Measurements from ENCODE around the gene FBXW2.

Gene FBXW2

DNA sequence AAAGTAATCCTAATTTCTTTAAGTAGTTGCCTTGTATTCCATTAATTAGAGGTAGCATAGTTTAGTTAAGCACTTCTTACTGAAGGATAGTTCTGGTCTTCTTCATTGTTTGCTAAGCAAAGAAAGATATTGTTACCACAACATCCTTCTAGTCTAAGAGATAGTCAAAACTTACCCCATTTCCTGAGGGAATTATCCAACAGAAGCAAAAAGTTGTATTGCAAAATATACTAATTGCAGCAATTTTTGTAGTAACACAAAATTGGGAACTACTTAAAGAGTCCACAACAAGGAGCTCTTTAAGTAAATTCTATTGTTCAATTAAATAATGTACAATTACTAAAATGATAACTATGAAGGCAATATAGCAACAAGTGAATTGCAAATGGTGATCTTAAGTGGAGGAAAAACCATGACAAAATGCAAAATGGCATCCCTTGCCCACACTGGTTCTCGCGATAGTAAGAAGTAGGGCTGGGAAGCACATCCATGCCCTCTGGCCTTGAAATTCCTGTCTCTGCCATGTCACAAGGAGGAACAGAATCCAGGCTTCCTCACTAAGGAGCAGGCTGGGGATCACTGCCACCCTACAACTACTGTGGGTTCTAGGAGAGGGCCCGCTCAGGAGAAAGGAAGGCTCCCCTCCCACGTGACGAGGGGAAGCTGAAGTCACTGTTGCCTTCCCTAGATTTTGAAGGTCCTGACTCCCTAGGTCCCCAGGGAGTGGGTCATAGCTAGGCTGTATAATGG is 55.6 kb downstream of the FBXW2 start:
- DNase-seq (ENCODE audit: low spot score) = no peak
- TF ChIP-seq, protein P1, sequence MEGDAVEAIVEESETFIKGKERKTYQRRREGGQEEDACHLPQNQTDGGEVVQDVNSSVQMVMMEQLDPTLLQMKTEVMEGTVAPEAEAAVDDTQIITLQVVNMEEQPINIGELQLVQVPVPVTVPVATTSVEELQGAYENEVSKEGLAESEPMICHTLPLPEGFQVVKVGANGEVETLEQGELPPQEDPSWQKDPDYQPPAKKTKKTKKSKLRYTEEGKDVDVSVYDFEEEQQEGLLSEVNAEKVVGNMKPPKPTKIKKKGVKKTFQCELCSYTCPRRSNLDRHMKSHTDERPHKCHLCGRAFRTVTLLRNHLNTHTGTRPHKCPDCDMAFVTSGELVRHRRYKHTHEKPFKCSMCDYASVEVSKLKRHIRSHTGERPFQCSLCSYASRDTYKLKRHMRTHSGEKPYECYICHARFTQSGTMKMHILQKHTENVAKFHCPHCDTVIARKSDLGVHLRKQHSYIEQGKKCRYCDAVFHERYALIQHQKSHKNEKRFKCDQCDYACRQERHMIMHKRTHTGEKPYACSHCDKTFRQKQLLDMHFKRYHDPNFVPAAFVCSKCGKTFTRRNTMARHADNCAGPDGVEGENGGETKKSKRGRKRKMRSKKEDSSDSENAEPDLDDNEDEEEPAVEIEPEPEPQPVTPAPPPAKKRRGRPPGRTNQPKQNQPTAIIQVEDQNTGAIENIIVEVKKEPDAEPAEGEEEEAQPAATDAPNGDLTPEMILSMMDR (IDR thresholded peaks at IDR 0.05) = no peak
- Histone ChIP-seq H3K4me3 (no peak overlapping the region), H3K27ac (no peak overlapping the region)

DNA sequence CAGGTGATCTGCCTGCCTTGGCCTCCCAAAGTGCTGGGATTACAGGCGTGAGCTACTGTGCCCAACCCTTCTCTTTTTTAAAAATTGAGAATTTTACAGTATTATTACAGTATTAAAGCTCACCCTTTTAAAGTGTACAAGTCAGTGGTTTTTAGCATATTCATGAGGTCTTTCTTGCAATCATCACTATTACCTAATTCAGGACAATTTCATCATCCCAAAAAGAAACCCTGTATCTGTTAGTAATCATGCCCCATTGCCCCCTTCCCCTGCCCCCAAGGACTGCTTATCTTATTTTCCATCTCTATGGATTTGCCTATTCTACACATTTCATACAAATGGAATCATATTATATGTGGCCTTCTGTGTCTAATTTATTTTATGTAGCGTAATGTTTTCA is 56.3 kb downstream of the FBXW2 start:
- TF ChIP-seq, protein P1 (IDR thresholded peaks at IDR 0.05) = no peak
- Histone ChIP-seq H3K4me3 (no peak overlapping the region), H3K27ac (no peak overlapping the region)
- DNase-seq (ENCODE audit: low spot score) = no peak

DNA sequence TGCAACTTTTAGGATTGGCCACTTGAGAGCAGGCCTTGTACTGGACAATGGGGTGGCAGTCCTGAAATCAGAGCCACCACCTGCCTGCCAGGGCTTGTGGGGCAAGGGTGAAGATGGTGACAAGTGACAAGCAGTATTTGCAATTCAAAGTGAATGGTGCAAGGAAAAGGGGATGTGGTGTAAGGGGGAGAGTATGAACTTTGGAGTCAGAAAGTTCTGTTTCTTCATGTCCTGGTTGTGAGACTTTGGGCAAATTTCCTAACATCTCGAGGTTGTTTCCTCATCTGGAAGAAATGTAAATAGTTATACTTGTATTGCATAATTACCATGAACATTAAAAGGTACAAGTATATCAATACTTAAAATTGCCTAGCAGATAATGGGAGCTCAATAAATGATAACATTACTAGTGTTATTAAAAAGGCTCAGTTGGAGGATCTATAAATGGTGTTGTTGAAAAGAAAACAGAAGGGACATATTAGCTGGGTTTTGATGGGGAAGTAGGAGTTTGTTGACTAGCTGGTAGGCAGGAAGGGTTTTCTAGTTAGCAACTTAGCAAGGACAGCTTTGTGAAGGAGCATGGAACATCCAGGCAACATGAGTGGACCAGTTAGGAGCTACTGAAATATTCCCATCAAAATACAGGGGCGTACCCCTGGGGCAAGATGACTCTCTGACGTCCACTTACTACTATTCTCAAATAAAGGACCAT is 57.6 kb downstream of the FBXW2 start:
- Histone ChIP-seq H3K27ac (peak overlapping the region; percentile 66 to 85), H3K4me3 (no peak overlapping the region)
- no peak for DNase-seq (ENCODE audit: low spot score)
- TF ChIP-seq, protein P1 (IDR thresholded peaks at IDR 0.05) = no peak

DNA sequence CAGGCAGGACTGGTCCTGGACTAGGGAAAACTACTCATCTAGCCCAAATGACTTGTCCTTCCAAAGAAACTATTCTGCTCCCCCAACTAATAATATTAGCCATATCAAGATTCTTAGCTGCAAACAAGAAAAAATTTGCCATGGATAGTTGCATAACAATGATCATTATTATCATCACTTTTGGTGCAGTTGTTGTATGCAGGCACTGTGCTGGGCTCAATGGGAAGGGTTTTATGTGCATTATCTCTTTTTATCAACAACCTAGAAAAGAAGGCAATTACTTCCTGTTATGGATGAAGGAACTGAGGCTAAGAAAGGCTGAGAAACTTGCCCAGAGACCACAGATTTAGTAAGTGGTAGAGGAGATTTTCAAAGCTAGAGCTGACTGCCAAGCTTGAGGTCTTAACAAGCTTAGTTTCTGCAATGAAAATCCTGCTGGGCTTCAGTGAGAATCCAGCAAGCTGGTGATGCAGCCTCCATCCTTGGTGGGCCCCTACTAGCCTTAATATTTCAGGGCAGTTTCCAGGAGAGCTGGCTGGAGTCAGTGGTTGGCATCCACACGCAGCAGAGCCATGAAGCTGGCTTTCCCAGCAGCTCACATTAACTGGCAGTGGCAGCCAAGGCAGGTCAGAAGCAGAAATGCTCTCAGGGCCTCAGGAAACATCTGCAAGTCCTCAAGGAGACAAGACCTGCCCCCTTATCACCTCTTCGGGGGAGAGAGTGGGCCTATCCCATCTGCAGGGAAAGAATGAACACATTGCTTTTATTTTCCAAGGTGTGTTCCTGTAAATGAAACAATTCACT is 58.4 kb downstream of the FBXW2 start:
- H3K4me3 ChIP-seq = no peak overlapping the region
- TF ChIP-seq, protein P1 (IDR thresholded peaks at IDR 0.05) = no peak
- DNase-seq (ENCODE audit: low spot score) = no peak
- peak overlapping the region; percentile 66 to 85 for H3K27ac ChIP-seq

DNA sequence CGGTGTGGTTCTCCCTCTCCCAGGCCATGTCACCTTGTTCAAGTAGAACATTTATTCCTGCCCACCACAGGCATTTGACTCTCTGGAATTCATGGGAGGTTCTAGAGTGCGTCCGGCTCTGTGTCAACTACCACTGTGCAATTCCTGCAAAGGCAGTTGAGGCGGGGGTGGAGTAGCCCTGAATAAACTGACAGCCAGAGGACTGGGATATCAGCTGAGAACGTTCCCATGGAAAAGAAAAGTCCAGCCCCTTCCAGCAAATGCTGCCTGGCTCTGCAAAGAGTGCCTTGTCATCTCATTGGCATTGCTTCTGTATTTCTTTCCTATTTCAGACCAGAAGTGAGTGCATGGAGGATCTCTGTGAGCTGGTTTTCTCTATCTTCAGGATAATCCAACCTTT is 60.0 kb downstream of the FBXW2 start:
- peak overlapping the region; percentile 73 to 87 for H3K27ac ChIP-seq
- H3K4me3 ChIP-seq = no peak overlapping the region
- TF ChIP-seq, protein P1 (IDR thresholded peaks at IDR 0.05) = no peak
- DNase-seq (ENCODE audit: low spot score) = peak; percentile 94

DNA sequence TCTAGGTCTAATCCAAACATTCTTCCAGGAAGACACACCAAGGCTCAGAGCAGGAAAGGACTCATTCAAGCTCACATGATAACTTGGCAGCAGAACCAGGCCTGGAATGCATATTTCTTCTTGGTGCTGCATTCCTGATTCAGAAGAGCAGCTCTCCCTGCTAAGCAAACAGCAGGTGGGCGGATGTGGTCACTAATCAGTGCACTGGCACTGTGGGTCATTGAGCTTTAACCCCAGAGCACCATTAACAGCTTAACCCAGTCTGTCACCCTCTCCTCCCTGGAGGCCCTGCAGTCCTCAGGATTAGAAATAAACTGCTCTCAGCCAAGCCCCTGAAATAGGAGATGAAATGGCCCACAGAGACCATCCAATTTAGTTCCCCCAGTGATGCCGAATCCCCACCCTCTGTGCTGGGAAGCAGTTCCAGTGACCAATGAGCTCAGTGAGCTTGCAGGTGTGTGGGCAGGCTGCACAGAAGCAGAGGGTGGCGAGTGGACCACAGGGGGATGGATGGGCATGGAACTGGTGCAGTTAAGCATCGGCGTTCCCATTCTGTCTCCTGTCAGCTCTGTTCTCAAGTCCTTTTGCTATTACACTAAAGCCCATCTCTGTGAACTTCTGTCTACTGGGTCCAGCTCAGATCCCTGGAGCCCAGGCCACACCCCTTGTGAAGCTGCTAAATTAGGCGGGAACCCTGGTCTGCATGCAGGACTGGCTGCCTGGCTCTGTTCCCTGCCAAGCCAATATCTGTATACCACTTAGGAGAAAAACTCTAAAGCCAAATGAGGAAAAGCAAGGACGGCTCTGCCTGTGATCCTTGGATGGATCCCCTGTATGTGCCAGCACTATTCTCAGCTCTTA is 62.3 kb downstream of the FBXW2 start:
- TF ChIP-seq, protein P1 (IDR thresholded peaks at IDR 0.05) = no peak
- DNase-seq (ENCODE audit: low spot score) = peak; percentile 78
- Histone ChIP-seq H3K4me3 (no peak overlapping the region), H3K27ac (peak overlapping the region; percentile 73 to 87)
